HepG2 (cell line): ENCODE results near the gene RTF1. TPM values are rescaled to one million over a fixed set of nuclear protein-coding genes. Genes with fewer than 3 reads are reported as not detected.
A peak's percentile ranks its signal among the peaks of the same experiment; 100 is the strongest.

Source experiments
- EP300 ChIP-seq, 3 experiments: sonication (generic) in 1 of 3; formaldehyde crosslinking in 1 of 3; IDR thresholded peaks; 2 replicates each; pipeline versions ENCODE4 v1.5.1 to v1.6.1; 2011 to 2020; ENCODE audit warnings: low read depth in 2 of 3, low read length in 2 of 3, borderline replicate concordance in 1 of 3, improper control_type of control experiment in 1 of 3, mild to moderate bottlenecking in 1 of 3, missing genetic modification reagents in 1 of 3, moderate library complexity in 1 of 3
- FOXA1 ChIP-seq, 2 experiments: fragments of 450-650 bp in 1 of 2; sonication (generic) in 1 of 2; formaldehyde crosslinking in 1 of 2; IDR thresholded peaks; 2 replicates each; pipeline versions ENCODE4 v1.4.0 to v1.6.1; 2016 to 2020; ENCODE audit warnings: missing genetic modification reagents in 1 of 2
- FOXA3 ChIP-seq: IDR thresholded peaks from 2 replicates; pipeline ENCODE4 v1.6.1; 2016; ENCODE audit warnings: missing genetic modification reagents, missing compliant biosample characterization
- HNF4G ChIP-seq, 2 experiments: sonication (generic) in 1 of 2; formaldehyde crosslinking in 1 of 2; IDR thresholded peaks; 2 replicates each; pipeline versions ENCODE4 v1.4.0 to v1.6.1; 2011 to 2020; ENCODE audit warnings: borderline replicate concordance in 2 of 2, low read depth in 2 of 2, mild to moderate bottlenecking in 2 of 2, low read length in 1 of 2, missing genetic modification reagents in 1 of 2, moderate library complexity in 1 of 2
- KDM6A ChIP-seq: IDR thresholded peaks from 2 replicates; pipeline ENCODE4 v1.6.1; 2016; ENCODE audit warnings: low read depth
- KLF9 ChIP-seq: IDR thresholded peaks from 2 replicates; pipeline ENCODE4 v1.6.1; 2016; ENCODE audit warnings: low read depth
- RARA ChIP-seq: IDR thresholded peaks from 2 replicates; pipeline ENCODE4 v1.6.1; 2016; ENCODE audit warnings: missing genetic modification reagents, missing compliant biosample characterization
- SALL1 ChIP-seq: sonication (generic); formaldehyde crosslinking; IDR thresholded peaks from 2 replicates; pipeline ENCODE4 v1.8.0; 2022; ENCODE audit warnings: mild to moderate bottlenecking, missing genetic modification reagents
- ZNF687 ChIP-seq: sonication (generic); formaldehyde crosslinking; IDR thresholded peaks from 2 replicates; pipeline ENCODE4 v1.5.1; 2020; ENCODE audit warnings: mild to moderate bottlenecking, missing genetic modification reagents, moderate library complexity
- polyA plus RNA-seq, 8 experiments: library from polyadenylated mRNA; depleted of rRNA in 3 of 8; stranded (reverse) in 7 of 8; unstranded in 1 of 8; fragments of >200 nt; fragmentation: Illumina TruSeq in 4 of 8; extraction: Trizol in 4 of 8; gene quantifications; 2 replicates each; pipeline versions ENCODE4 v1.2.1 to v1.2.3, GENCODE V29; 2011 to 2016; ENCODE audit warnings: low read depth in 4 of 8, missing spikeins in 1 of 8, mixed read lengths in 1 of 8; ENCODE audit not compliant: insufficient read depth in 1 of 8
- total RNA-seq, 5 experiments: library from RNA; depleted of rRNA; stranded (reverse); fragments of >200 nt; fragmentation: Illumina TruSeq; extraction: Trizol; gene quantifications; 2 replicates each; pipeline ENCODE4 v1.2.3, GENCODE V29; 2016; ENCODE audit warnings: low read depth in 1 of 5
- TF ChIP-seq, protein P1 (sequence below): sonication (generic); formaldehyde crosslinking; IDR thresholded peaks from 2 replicates; pipeline ENCODE4 v1.8.0; 2022; ENCODE audit warnings: mild to moderate bottlenecking, missing genetic modification reagents; ENCODE audit not compliant: insufficient replicate concordance
- TF ChIP-seq, protein P2 (sequence below): sonication (generic); formaldehyde crosslinking; IDR thresholded peaks from 2 replicates; pipeline ENCODE4 v1.5.1; 2020; ENCODE audit warnings: missing genetic modification reagents, mild to moderate bottlenecking, borderline replicate concordance

Gene RTF1
- total and polyA plus RNA-seq, 2 of the 13 experiments (the other 11 are each of a cell fraction or from before 2014, with no cell fraction given), result 13.9 to 17.9 TPM

DNA sequence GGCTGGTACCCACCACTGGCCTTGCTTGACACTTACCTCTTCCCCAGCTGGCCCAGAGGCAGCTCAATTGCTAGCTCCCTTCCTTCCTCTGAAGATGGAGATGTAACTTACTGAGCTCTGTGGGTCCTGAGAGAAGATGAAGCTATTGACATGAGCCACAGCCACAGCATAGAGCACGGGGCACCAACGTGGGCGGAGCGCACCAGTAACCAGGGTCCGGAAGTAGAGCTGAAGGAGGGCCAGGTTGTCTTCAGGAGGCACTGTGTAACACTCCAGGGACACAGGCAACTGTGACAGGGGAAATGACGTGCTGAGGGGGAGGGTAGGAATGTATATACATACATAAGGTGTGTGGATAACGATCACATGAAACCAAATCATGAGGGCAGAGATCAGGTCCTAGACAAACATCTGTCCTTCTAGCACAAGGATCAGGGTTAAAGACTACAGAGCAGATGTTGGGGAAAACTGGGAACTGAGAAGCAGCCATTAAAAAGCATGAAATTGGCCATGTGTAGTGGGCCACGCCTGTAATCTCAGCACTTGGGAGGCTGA lies 101.1 kb downstream of the RTF1 start (continued):
- TF ChIP-seq EP300 (IDR thresholded peaks at IDR 0.05; ENCODE audit: low read depth in 2 of 2, low read length in 2 of 2) (peak in 1 of 2 experiments; percentile 6; a peak in 1 of 4 replicates), EP300 (CRISPR knock-in tag; IDR thresholded peaks at IDR 0.05; ENCODE audit: borderline replicate concordance) (no peak), SALL1 (peak; percentile 52; the same call in 1 of the 2 replicates), FOXA3 (CRISPR knock-in tag) (0 out of 2 replicates have a peak, but pooled peaks have one; percentile 10), HNF4G (IDR thresholded peaks at IDR 0.05; ENCODE audit: borderline replicate concordance, low read depth, low read length) (0 out of 2 replicates have a peak, but pooled peaks have one; percentile 16), HNF4G (CRISPR knock-in tag; IDR thresholded peaks at IDR 0.05; ENCODE audit: borderline replicate concordance, low read depth) (0 out of 2 replicates have a peak, but pooled peaks have one; percentile 56), KLF9 (CRISPR knock-in tag) (no peak), RARA (CRISPR knock-in tag) (0 out of 2 replicates have a peak, but pooled peaks have one; percentile 14), ZNF687 (peak; percentile 69), FOXA1 (IDR thresholded peaks at IDR 0.05) (no peak), FOXA1 (CRISPR knock-in tag; IDR thresholded peaks at IDR 0.05) (peak; percentile 6; the same call in 1 of the 2 replicates), KDM6A (CRISPR knock-in tag) (0 out of 2 replicates have a peak, but pooled peaks have one; percentile 24)
- TF ChIP-seq, protein P1, sequence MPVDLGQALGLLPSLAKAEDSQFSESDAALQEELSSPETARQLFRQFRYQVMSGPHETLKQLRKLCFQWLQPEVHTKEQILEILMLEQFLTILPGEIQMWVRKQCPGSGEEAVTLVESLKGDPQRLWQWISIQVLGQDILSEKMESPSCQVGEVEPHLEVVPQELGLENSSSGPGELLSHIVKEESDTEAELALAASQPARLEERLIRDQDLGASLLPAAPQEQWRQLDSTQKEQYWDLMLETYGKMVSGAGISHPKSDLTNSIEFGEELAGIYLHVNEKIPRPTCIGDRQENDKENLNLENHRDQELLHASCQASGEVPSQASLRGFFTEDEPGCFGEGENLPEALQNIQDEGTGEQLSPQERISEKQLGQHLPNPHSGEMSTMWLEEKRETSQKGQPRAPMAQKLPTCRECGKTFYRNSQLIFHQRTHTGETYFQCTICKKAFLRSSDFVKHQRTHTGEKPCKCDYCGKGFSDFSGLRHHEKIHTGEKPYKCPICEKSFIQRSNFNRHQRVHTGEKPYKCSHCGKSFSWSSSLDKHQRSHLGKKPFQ (CRISPR knock-in tag), result no peak
- TF ChIP-seq, protein P2, sequence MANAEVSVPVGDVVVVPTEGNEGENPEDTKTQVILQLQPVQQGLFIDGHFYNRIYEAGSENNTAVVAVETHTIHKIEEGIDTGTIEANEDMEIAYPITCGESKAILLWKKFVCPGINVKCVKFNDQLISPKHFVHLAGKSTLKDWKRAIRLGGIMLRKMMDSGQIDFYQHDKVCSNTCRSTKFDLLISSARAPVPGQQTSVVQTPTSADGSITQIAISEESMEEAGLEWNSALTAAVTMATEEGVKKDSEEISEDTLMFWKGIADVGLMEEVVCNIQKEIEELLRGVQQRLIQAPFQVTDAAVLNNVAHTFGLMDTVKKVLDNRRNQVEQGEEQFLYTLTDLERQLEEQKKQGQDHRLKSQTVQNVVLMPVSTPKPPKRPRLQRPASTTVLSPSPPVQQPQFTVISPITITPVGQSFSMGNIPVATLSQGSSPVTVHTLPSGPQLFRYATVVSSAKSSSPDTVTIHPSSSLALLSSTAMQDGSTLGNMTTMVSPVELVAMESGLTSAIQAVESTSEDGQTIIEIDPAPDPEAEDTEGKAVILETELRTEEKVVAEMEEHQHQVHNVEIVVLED (CRISPR knock-in tag), result no peak
